Fibroblast of pulmonary artery (primary cell): ENCODE data around the gene LRRC31.

ENCODE experiments used
- DNase-seq: peaks from one replicate; pipeline ENCODE4 v3.0.0-alpha.2; 2010; ENCODE audit warnings: low read depth
- H3K4me3 ChIP-seq: replicated peaks from 2 replicates; pipeline ENCODE4 v1.5.1; 2011; ENCODE audit warnings: low read depth, mild to moderate bottlenecking, control low read depth, low read length, moderate library complexity
- CTCF ChIP-seq: IDR thresholded peaks from 2 replicates; pipeline ENCODE4 v1.5.1; 2011; ENCODE audit warnings: mild to moderate bottlenecking, control low read depth, low read length, inconsistent platforms; ENCODE audit errors: missing control alignments

LRRC31 gene

GRCh38 chr3:169901453-169901852 is 31.7 kb upstream of the LRRC31 start:
- DNase-seq = no peak
- no peak for TF ChIP-seq CTCF
- H3K4me3 ChIP-seq = no peak overlapping the region

GRCh38 chr3:169897284-169897683 is 27.5 kb upstream of the LRRC31 start:
- H3K4me3 ChIP-seq = no peak overlapping the region
- no peak for TF ChIP-seq CTCF
- no peak for DNase-seq

- TF ChIP-seq CTCF = no peak
- H3K4me3 ChIP-seq = no peak overlapping the region
- DNase-seq = no peak
These were observed 25.3 kb upstream of the LRRC31 start for GRCh38 chr3:169895072-169895471.

GRCh38 chr3:169894110-169894509 is 24.4 kb upstream of the LRRC31 start:
- H3K4me3 ChIP-seq = no peak overlapping the region
- no peak for TF ChIP-seq CTCF
- DNase-seq = peak; percentile 31

- TF ChIP-seq CTCF = no peak
- no peak for DNase-seq
These were observed 22.2 kb upstream of the LRRC31 start for GRCh38 chr3:169891886-169892285.

GRCh38 chr3:169886671-169887070 is 16.9 kb upstream of the LRRC31 start:
- peak; percentile 80 for DNase-seq
- no peak overlapping the region for H3K4me3 ChIP-seq
- no peak for TF ChIP-seq CTCF

More at GRCh38 chr3:169891886-169892285, 22.2 kb upstream of the LRRC31 start:
- H3K4me3 ChIP-seq = no peak overlapping the region

GRCh38 chr3:169880576-169881250 is 11.0 kb upstream of the LRRC31 start:
- DNase-seq = no peak
- TF ChIP-seq CTCF = no peak
- H3K4me3 ChIP-seq = no peak overlapping the region
